PC-9 (cell line): ENCODE measurements around the gene SYCP3. TPM values are rescaled to one million over a fixed set of nuclear protein-coding genes. Genes with fewer than 3 reads are reported as not detected.

ENCODE experiments used
- BruUV-seq: library from RNA; stranded (reverse); fragments of 400-500 nt; replicated peaks from 2 replicates; lab custom pipeline; 2021; lab: Mats Ljungman, UMichigan
- CTCF ChIA-PET: fragments of 300-600 bp; sonication (Branson Sonifier 250); formaldehyde crosslinking; loops from one replicate; lab custom pipeline; 2022; ENCODE audit warnings: antibody characterized with exemption; lab: Charles Lee
- POLR2A ChIA-PET: fragments of 300-600 bp; sonication (Branson Sonifier 250); formaldehyde crosslinking; loops from one replicate; lab custom pipeline; 2022; ENCODE audit warnings: antibody characterized with exemption; ENCODE audit not compliant: unreplicated experiment; lab: Charles Lee
- DNase-seq, 2 experiments: peaks; one replicate each; pipeline versions ENCODE4 v3.0.0 to v3.0.0-alpha.2; 2015 to 2022; ENCODE audit warnings: mixed read lengths in 1 of 2
- H2AFZ ChIP-seq: fragments of 200-600 bp; sonication (generic); 2 replicates; pipeline ENCODE4 v1.8.1; 2017; ENCODE audit warnings: antibody characterized with exemption
- H3F3A ChIP-seq: fragments of 200-600 bp; sonication (generic); 2 replicates; pipeline ENCODE4 v1.8.1; 2017; ENCODE audit warnings: antibody characterized with exemption, mild to moderate bottlenecking, low read depth; ENCODE audit not compliant: insufficient read depth
- H3K27ac ChIP-seq: fragments of 200-600 bp; sonication (generic); 2 replicates; pipeline ENCODE4 v1.6.1; 2016; ENCODE audit warnings: mixed run types
- H3K27me3 ChIP-seq: fragments of 200-600 bp; sonication (generic); 2 replicates; pipeline ENCODE4 v1.6.1; 2016; ENCODE audit warnings: low read depth, mixed run types; ENCODE audit not compliant: insufficient read depth
- H3K36me3 ChIP-seq: fragments of 200-600 bp; sonication (generic); 2 replicates; pipeline ENCODE4 v1.6.1; 2016; ENCODE audit warnings: low read depth, mixed run types
- H3K4me1 ChIP-seq: fragments of 200-600 bp; sonication (generic); replicated peaks from 2 replicates; pipeline ENCODE4 v1.6.1; 2016; ENCODE audit warnings: mixed run types; ENCODE audit not compliant: insufficient read depth
- H3K4me2 ChIP-seq: fragments of 200-600 bp; sonication (generic); 2 replicates; pipeline ENCODE4 v1.6.1; 2017; ENCODE audit warnings: mixed run types
- H3K4me3 ChIP-seq: fragments of 200-600 bp; sonication (generic); 2 replicates; pipeline ENCODE4 v1.6.1; 2016; ENCODE audit warnings: mixed run types
- H3K79me2 ChIP-seq: fragments of 200-600 bp; sonication (generic); 2 replicates; pipeline ENCODE4 v1.6.1; 2017; ENCODE audit warnings: low read depth, mixed run types
- H3K9me2 ChIP-seq: fragments of 200-600 bp; sonication (generic); 2 replicates; pipeline ENCODE4 v1.8.1; 2017; ENCODE audit warnings: mild to moderate bottlenecking; ENCODE audit not compliant: insufficient read depth
- H3K9me3 ChIP-seq: fragments of 200-600 bp; sonication (generic); 2 replicates; pipeline ENCODE4 v1.8.1; 2016; ENCODE audit warnings: low read depth; ENCODE audit not compliant: insufficient read depth
- H4K20me1 ChIP-seq: fragments of 200-600 bp; sonication (generic); 2 replicates; pipeline ENCODE4 v1.8.1; 2017; ENCODE audit not compliant: insufficient read depth
- EZH2 ChIP-seq: fragments of 200-600 bp; sonication (generic); IDR thresholded peaks from 2 replicates; pipeline ENCODE4 v1.8.0; 2017; ENCODE audit warnings: antibody characterized with exemption, low read depth
- intact Hi-C: fragments of 100-400 bp; cut with micrococcal nuclease; formaldehyde crosslinking; loops from one replicate; pipeline ENCODE4 v1.10.0; 2022; ENCODE audit not compliant: unreplicated experiment
- total RNA-seq: library from RNA; stranded (reverse); gene quantifications from 2 replicates; pipeline ENCODE4 v1.2.3, GENCODE V29; 2021
- TF ChIP-seq, protein P1 (sequence below): fragments of 200-600 bp; sonication (generic); conservative IDR thresholded peaks from 2 replicates; pipeline ENCODE4 v1.6.1; 2017; ENCODE audit warnings: mixed run types, antibody characterized with exemption, mild to moderate bottlenecking, moderate library complexity

Gene SYCP3
- total RNA-seq, 1 experiment from 2014 or later: 0.09 TPM

DNA sequence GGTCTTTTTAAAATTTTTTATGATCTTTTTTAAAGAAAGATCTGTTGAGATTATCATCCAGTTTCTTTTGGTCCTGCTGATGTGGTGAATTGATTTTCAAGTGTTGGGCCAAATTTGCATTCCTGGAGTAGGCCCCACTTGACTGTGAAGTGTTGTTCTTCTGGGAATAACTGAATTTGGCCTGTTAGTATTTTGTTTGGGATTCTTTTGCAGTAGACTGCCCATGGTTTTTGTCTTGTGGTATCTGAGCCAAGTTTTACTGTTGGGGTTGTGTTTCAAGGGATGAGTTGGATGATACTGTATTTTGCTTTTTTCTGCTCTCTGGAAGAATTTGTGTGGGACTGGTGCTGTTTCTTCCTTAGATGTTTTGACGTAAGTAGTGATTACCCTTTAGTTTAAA lies 4.0 kb upstream of the SYCP3 start:
- Histone ChIP-seq H3K9me3 (no peaks in the 10 kb centered on the region), H3K27me3 (no peaks in the 10 kb centered on the region), H2AFZ (no peak overlapping the region), H3K4me2 (no peak overlapping the region), H3K27ac (no peak overlapping the region), H3K79me2 (no peaks in the 10 kb centered on the region), H3K36me3 (no peaks in the 10 kb centered on the region), H3K4me3 (no peak overlapping the region), H3K4me1 (no peaks in the 10 kb centered on the region), H3K9me2 (no peaks in the 10 kb centered on the region), H3F3A (no peaks in the 10 kb centered on the region), H4K20me1 (no peaks in the 10 kb centered on the region)
- ChIA-PET POLR2A (no interaction called here), CTCF (no interaction called here)
- intact Hi-C loops: no loop called here
- no peak for TF ChIP-seq EZH2
- TF ChIP-seq, protein P1, sequence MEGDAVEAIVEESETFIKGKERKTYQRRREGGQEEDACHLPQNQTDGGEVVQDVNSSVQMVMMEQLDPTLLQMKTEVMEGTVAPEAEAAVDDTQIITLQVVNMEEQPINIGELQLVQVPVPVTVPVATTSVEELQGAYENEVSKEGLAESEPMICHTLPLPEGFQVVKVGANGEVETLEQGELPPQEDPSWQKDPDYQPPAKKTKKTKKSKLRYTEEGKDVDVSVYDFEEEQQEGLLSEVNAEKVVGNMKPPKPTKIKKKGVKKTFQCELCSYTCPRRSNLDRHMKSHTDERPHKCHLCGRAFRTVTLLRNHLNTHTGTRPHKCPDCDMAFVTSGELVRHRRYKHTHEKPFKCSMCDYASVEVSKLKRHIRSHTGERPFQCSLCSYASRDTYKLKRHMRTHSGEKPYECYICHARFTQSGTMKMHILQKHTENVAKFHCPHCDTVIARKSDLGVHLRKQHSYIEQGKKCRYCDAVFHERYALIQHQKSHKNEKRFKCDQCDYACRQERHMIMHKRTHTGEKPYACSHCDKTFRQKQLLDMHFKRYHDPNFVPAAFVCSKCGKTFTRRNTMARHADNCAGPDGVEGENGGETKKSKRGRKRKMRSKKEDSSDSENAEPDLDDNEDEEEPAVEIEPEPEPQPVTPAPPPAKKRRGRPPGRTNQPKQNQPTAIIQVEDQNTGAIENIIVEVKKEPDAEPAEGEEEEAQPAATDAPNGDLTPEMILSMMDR: no peak
- BruUV-seq: no TSS peak
- DNase-seq: no peak

DNA sequence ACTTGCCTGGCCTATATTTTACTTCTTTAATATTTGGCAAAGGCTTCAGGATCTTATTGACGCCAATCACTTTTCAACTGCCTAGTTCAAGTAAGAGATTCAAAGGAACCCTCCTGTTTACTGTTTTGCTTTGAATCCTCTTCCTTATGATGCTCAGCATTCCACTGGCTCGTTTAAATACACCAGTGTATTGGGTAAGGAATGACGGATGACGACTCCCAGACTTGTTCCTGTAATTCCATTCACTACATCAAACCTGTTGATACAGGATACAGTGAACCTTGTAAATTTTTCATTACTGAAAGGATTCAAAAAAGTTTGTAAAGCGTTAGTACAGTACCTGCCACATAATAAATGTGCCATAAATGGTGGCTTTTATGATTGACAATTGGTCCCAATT lies 1.7 kb upstream of the SYCP3 start:
- BruUV-seq: no TSS peak
- Histone ChIP-seq H3K27ac (no peak overlapping the region), H3K4me3 (no peak overlapping the region), H3K27me3 (no peaks in the 10 kb centered on the region), H3K4me2 (no peak overlapping the region), H3K36me3 (no peaks in the 10 kb centered on the region), H3F3A (no peaks in the 10 kb centered on the region), H3K79me2 (no peaks in the 10 kb centered on the region), H3K4me1 (no peaks in the 10 kb centered on the region), H3K9me3 (no peaks in the 10 kb centered on the region), H3K9me2 (no peaks in the 10 kb centered on the region), H2AFZ (no peak overlapping the region), H4K20me1 (no peaks in the 10 kb centered on the region)
- CTCF ChIA-PET: no interaction called here
- no peak for DNase-seq
- intact Hi-C loops: no loop called here
- POLR2A ChIA-PET: no interaction called here
- no peak for TF ChIP-seq EZH2
- TF ChIP-seq, protein P1: no peak

DNA sequence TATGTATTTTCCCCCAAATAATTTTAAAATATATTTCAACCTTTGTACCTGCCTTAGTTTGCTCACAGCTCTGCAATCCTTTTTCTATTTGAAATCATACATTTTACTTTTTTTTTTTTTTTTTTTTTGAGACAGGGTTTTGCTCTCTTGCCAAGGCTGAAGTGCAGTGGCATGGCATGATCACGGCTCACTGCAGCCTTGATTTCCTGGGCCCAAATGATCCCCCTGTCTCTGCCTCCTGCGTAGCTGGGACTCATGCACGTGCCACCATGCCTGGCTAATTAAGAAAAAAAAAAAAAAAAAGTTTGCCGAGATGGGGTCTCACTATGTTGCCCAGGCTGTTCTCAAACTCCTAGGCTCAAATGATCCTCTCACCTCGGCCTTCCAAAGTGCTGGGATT lies 1.3 kb upstream of the SYCP3 start:
- TF ChIP-seq EZH2: no peak
- TF ChIP-seq, protein P1: no peak
- Histone ChIP-seq H3K4me2 (no peak overlapping the region), H3K4me3 (no peak overlapping the region), H3F3A (no peaks in the 10 kb centered on the region), H3K4me1 (no peaks in the 10 kb centered on the region), H3K27me3 (no peaks in the 10 kb centered on the region), H3K79me2 (no peaks in the 10 kb centered on the region), H4K20me1 (no peaks in the 10 kb centered on the region), H2AFZ (no peak overlapping the region), H3K27ac (no peak overlapping the region), H3K36me3 (no peaks in the 10 kb centered on the region), H3K9me3 (no peaks in the 10 kb centered on the region), H3K9me2 (no peaks in the 10 kb centered on the region)
- CTCF ChIA-PET: interaction anchor here (0.6 kb wide), 1 partner anchor 772 kb away, joined by 5 read pairs; no protein-coding TSS in a partner anchor
- POLR2A ChIA-PET: no interaction called here
- DNase-seq: no peak
- intact Hi-C loops: no loop called here
- no TSS peak for BruUV-seq
